Measurements from ENCODE around the gene TCERG1.
"Not testable (repeated sequence)": the region's sequence is repeated elsewhere in the genome, so short reads cannot be mapped to it uniquely, and the experiment has no call there.

The TCERG1 gene

DNA sequence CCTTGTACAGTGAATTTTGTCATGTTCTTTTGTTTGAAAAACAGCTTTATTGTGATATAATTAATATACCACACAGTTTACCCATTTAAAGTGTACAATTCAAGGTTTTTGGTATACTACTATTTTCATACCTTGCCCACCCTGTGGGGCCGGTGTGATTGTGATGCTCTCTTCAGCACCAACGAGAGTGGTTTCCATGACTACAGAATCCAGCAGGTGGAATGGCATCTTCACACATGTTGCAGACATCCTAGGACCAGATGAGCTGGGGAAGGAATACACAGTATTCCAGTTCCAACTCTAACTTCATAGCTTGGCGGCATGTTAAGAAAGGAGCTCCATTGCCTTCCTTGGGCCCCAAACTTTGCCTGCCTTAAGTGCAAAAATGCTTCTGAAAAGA, 76.6 kb downstream of the TCERG1 start:
- no peak for DNase-seq

DNA sequence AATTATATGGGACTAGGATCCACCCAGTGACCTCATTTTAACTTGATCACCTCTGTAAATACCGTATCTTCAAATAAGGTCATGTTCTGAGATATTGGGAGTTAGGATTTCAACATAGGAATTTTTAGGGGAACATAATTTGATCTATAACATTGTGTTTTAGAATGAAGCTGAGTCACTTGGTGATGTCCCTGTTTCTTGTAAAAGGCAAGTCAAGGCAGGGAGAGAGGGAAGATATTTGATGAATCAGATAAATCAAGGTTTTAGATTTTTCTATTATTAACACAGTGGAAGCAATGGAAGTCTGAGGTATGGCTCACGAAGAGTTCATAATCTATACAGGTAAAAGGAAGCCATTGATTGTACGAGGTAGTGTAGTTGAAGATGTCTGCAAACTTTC, 80.7 kb downstream of the TCERG1 start:
- no peak for DNase-seq

DNA sequence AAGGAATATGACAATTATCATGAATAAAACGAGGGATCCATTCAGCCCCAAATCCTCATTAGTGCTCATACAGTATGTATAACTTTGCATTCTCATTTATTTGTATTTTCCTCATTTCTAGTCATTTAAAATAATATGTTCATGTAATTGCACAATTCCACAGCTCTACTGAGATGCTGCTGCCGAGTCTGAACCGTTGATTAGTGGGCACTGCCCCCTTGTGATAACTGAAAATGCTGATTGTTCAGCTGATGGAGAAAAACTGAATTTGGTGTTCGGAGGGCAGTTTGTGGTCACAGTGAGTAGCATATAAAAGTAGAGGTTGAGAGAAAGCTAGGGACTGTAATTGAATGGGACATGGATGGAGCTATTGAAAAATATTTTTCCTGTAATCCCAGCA, 81.1 kb downstream of the TCERG1 start:
- DNase-seq: no peak

DNA sequence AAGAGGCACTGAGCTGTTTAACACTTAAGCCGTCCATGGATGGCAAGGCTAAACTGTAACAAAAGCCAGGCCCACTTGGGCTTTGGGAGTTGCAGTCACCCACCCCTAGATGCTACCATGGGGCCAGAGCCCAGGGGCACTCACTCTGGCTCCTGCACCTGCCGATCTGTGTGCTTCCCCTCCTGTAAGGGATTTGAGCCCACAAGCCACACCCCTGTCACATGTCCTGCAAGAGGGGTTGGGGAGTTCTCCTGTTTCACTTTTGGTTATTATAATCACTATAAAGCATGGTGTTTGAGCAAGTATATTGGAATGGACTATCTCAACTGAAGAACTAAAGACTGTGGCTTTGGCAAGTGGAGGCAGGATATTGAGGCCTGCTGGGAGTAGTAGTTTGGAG, 82.9 kb downstream of the TCERG1 start:
- no peak for DNase-seq

- peak; percentile 47 for DNase-seq
Observed at GRCh38 chr5:146533260-146533857, 86.2 kb downstream of the TCERG1 start.

- DNase-seq: no peak
Observed at GRCh38 chr5:146533882-146534281, 86.7 kb downstream of the TCERG1 start.

- no peak for DNase-seq
Observed at GRCh38 chr5:146538432-146538831, 91.3 kb downstream of the TCERG1 start.

DNA sequence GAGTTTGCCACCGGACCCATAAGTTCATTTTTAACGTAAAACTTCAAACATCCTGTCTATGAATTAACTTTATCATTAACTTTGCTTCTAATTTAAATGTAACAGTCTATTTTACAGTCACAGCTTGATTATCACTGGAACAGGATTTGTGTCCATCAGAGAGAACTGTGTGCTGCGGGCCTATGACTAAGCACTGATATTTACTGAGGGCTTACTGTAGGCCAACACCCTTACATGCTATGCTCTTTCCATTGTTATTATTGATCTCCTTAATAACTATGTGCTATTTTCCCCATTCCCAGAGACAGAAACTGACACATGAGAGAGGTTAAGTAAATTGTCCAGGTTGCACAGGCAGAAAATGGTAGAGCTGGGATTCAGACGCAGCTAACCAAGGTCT, 92.8 kb downstream of the TCERG1 start:
- no peak for DNase-seq

DNA sequence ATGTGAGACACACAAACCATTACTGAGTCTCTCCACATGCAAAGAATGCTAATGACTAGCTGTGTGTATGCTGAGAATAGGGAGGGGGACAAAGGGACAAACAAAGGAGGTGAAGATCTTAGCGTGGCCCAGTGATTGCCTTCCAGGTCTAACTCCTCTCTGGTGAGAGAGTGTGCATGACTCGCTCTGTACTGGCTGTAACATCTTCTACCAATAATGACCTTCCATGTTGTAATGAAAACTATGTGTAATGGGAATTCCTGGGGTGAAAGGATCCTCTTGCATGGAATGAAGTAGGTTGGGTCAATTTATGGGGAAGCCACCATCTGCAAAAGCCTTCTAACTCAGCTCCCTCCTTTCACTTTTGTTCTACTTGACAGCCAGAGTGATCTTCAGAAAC, 93.3 kb downstream of the TCERG1 start:
- no peak for DNase-seq

DNA sequence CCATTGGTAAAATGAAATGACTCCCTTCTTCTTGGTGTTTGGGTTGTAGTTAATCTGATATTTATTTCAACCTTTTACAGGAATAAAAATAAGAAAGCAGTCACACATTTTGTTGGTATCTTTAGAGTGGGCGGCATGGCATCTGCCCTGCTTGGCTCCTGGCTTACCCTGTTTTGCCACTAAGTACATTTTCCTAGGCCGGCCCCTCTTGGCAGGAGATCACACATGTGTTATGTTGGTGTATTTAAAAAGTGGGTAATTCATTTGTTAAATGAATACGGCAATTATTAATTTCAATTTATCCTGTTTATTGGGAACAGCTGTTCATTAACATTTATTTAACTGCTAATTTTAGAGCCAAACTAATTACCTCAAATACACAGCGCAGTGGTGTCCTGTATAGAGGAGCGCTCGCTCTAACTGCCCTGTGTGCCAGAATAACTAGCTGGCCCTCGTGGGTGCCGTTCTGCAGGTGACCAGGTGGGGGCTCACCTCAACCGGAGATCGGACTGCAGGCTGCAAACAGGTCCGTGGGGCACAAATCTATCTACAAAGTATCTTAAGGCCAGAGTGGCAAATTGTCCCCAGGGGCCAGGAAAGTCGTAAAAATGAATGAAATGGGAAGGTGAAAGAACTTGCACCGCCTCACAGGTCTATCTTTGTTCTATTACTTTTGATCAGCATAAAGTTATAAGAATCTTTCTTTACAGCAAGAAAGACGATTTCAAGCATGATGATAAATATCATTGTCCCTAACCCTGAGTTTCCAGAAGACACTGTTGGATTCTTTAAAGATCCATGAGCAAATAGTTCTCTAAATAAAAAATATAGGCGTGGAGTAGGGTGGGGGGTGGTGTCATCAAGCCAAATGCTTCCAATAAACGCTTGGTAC, 95.1 kb downstream of the TCERG1 start:
- DNase-seq: peak; percentile 33

DNA sequence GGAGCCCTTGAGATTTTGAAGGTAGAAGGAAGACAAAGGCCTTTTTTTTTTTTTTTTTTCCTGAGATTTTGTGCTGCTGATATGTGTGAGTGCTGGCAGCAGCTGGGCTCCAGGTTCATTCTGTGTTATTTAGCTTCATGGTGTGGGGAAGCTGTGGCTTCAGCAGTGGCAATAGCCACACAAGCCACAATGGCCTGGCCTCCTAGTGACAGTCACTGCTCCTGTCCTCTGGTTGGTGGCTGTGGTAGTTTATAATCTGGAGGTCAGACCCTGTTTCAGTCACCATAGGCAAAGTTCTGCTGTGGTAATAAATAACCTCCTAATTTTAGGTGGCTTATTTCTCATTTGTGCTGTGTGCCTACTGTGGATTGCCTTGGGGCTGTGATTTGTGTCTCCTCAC, 97.1 kb downstream of the TCERG1 start:
- DNase-seq: no peak

DNA sequence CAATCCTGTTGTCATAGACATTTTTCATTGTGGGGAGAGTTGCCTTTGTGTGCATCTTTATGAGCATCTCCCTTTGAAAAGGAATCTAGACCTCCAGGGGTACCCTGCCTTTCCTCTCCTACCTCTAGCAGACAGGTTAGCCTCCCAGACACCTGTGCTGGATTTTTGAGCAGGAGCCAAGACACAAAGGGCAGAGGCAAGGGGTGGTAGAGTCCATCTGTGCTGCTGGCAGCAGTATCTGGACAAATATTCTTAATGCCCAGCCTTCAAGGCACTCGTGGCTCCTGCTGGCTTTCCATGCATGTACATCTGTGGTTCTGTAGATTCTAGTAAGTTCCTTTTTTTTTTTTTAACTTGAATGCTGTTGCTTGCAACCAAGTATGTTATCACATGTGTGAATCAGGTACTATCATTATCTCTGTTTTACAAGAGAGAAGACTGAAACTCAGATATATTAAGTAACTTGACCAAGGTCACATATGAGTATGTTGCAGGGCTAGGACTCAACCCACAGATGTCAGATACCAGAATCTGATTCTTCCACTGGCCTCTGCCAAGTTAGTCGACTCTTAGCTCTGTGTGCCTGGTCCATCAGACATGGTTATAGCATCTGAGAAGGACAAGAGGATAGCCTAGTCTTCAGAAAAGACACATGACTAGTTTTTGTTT, 101.8 kb downstream of the TCERG1 start:
- DNase-seq: no peak

- DNase-seq: no peak
Observed at GRCh38 chr5:146549615-146550014, 102.5 kb downstream of the TCERG1 start.

- no peak for DNase-seq
Observed at GRCh38 chr5:146553446-146553845, 106.3 kb downstream of the TCERG1 start.

DNA sequence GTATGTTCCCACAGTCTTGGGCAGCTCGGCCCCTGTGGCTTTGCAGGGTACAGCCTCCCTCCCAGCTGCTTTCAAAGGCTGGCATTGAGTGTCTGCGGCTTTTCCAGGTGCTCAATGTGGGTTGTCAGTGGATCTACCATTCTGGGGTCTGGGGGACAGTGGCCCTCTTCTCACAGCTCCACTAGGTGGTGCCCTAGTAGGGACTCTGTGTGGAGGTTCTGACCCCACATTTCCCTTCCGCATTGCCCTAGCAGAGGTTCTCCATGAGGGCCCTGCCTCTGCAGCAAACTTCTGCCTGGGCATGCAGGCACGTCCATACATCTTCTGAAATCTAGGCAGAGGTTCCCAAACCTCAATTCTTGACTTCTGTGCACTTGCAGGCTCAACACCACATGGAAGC, 109.8 kb downstream of the TCERG1 start:
- not testable (repeated sequence) for DNase-seq

DNA sequence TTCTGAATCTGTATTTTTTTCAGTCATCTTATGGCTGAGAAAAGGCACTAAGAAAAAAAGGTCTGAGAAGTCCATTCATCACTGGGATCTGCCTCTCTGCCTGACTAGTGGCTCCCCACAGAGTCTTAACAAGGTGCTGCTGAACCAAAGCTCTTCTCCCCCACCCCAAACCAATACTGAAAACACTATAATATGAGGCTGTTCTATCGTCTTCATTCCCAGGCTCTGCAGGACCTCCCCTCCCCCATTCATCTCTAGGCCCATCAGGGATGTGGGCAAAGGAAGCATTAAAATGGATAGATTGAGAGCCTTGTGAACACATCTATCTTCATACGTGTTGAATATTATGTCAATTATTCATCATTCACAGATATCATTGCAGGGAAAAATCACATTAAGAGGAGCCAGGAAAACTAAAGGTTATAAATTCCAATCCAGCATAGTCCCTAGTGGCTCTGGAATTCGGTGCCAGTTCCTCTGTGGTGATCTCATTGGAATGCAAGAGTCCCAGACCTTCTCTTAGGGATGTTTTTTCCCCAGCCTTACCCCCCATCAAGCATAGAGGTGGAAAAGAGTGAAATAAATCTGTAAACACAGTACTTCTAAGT, 113.2 kb downstream of the TCERG1 start:
- no peak for DNase-seq
